Measurements from ENCODE around the gene WLS.
A peak's percentile ranks its signal among the peaks of the same experiment; 100 is the strongest.

GRCh38 chr1:68230901-68231626 is 1.3 kb downstream of the WLS start:
- TF ChIP-seq CTCF (conservative IDR thresholded peaks at IDR 0.05; ENCODE audit: low read depth in 2 of 2) (no peak), JUNB (IDR thresholded peaks at IDR 0.05; ENCODE audit: unreplicated experiment) (no peak), POLR2AphosphoS5 (IDR thresholded peaks at IDR 0.05; ENCODE audit: low read depth) (no peak), REST (IDR thresholded peaks at IDR 0.05; ENCODE audit: unreplicated experiment) (no peak), EZH2 (IDR thresholded peaks at IDR 0.05; ENCODE audit: low read depth, unreplicated experiment) (peak; percentile 79), EZH2phosphoT487 (IDR thresholded peaks at IDR 0.05; ENCODE audit: unreplicated experiment) (peak; percentile 51), CREB1 (CRISPR knock-in tag; IDR thresholded peaks at IDR 0.05; ENCODE audit: low read depth) (no peak), ZNF114 (CRISPR knock-in tag; IDR thresholded peaks at IDR 0.05) (no peak), ETS1 (IDR thresholded peaks at IDR 0.05) (no peak), ZNF331 (CRISPR knock-in tag; IDR thresholded peaks at IDR 0.05; ENCODE audit: low read depth) (no peak), ZNF462 (CRISPR knock-in tag; IDR thresholded peaks at IDR 0.05) (no peak), STAT1 (IDR thresholded peaks at IDR 0.05; ENCODE audit: unreplicated experiment) (no peak)
